WERI-Rb-1 (cell line): ENCODE results near the gene INPP4B.

Source experiments
- DNase-seq: peaks from one replicate; pipeline ENCODE4 v3.0.0-alpha.2; 2020
- H3K27ac ChIP-seq: fragments of 250-450 bp; sonication (Bioruptor Pico); 2 replicates; pipeline ENCODE4 v1.5.1; 2020; ENCODE audit warnings: mild to moderate bottlenecking, moderate library complexity
- H3K27me3 ChIP-seq: fragments of 250-450 bp; sonication (Bioruptor Pico); 2 replicates; pipeline ENCODE4 v1.5.1; 2021; ENCODE audit warnings: mild to moderate bottlenecking, low read depth, moderate library complexity; ENCODE audit not compliant: insufficient read depth, severe bottlenecking
- H3K36me3 ChIP-seq: fragments of 250-450 bp; sonication (Bioruptor Pico); 2 replicates; pipeline ENCODE4 v1.5.1; 2020; ENCODE audit warnings: mild to moderate bottlenecking, moderate library complexity
- H3K4me3 ChIP-seq: 2 replicates; pipeline ENCODE4 v1.5.1; 2011; ENCODE audit warnings: low read depth, mild to moderate bottlenecking, control low read depth, low read length
- H3K9me3 ChIP-seq: fragments of 250-450 bp; sonication (Bioruptor Pico); 2 replicates; pipeline ENCODE4 v1.5.1; 2021; ENCODE audit warnings: mild to moderate bottlenecking, moderate library complexity; ENCODE audit not compliant: severe bottlenecking
- TF ChIP-seq, protein P1 (sequence below): IDR thresholded peaks from 2 replicates; pipeline ENCODE4 v1.5.1; 2011; ENCODE audit warnings: low read depth, mild to moderate bottlenecking, control low read depth, inconsistent platforms, low read length

The INPP4B gene

DNA sequence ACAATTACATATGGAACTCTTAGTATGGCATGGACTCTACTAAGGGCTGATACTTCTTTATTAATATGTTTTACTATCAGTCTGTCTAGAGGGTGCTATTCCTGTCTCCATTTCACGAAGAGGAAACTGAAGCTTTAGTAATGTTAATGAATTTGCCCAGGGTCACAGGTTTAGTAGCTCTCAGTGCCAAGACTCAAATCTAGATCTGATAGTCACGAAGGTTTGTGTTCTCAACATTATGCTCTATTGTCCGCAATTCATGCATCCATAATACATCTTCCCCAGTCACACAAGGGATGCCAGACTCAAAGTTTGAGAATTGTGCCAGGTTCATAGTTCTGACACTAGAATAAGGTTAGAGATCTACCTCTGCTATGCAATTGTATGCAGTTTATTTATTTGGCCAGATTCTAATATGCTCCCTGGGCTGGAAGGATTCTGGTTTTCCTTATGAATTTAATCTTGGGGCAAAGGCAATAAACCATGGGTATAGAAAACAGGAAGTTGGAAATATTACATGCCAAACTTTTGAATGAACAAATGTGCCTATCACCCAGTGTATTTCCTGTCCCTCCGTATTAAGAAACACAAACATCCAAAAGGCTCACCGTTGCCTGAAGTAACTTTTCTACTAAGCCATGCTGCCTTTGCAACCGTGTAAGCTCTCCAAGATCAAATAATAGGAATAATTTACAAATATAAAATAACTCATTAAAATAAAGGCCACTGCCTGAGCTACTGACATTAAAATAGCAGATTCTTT, 478.5 kb downstream of the INPP4B start:
- Histone ChIP-seq H3K27me3 (no peaks in the 10 kb centered on the region), H3K9me3 (peaks cover 6% of the 10 kb centered on the region), H3K36me3 (no peaks in the 10 kb centered on the region), H3K27ac (peak overlapping the region; percentile 9; the same call in 1 of the 2 replicates), H3K4me3 (no peak overlapping the region)
- no peak for DNase-seq
- TF ChIP-seq, protein P1, sequence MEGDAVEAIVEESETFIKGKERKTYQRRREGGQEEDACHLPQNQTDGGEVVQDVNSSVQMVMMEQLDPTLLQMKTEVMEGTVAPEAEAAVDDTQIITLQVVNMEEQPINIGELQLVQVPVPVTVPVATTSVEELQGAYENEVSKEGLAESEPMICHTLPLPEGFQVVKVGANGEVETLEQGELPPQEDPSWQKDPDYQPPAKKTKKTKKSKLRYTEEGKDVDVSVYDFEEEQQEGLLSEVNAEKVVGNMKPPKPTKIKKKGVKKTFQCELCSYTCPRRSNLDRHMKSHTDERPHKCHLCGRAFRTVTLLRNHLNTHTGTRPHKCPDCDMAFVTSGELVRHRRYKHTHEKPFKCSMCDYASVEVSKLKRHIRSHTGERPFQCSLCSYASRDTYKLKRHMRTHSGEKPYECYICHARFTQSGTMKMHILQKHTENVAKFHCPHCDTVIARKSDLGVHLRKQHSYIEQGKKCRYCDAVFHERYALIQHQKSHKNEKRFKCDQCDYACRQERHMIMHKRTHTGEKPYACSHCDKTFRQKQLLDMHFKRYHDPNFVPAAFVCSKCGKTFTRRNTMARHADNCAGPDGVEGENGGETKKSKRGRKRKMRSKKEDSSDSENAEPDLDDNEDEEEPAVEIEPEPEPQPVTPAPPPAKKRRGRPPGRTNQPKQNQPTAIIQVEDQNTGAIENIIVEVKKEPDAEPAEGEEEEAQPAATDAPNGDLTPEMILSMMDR, result no peak

- TF ChIP-seq, protein P1, result no peak
Observed at GRCh38 chr4:142366769-142367181, 479.3 kb downstream of the INPP4B start.

GRCh38 chr4:142365391-142365790, 480.7 kb downstream of the INPP4B start:
- Histone ChIP-seq H3K36me3 (no peaks in the 10 kb centered on the region), H3K4me3 (no peak overlapping the region), H3K27ac (no peak overlapping the region), H3K27me3 (no peaks in the 10 kb centered on the region), H3K9me3 (no peaks in the 10 kb centered on the region)
- TF ChIP-seq, protein P1, result no peak
- DNase-seq, result no peak

More at GRCh38 chr4:142366769-142367181, 479.3 kb downstream of the INPP4B start:
- Histone ChIP-seq H3K27ac (peak overlapping the region; percentile 42), H3K4me3 (no peak overlapping the region), H3K27me3 (no peaks in the 10 kb centered on the region), H3K36me3 (no peaks in the 10 kb centered on the region), H3K9me3 (peaks cover 6% of the 10 kb centered on the region)
- peak; percentile 27 for DNase-seq

GRCh38 chr4:142363686-142364085, 482.4 kb downstream of the INPP4B start:
- DNase-seq, result no peak
- Histone ChIP-seq H3K27me3 (no peaks in the 10 kb centered on the region), H3K9me3 (no peaks in the 10 kb centered on the region), H3K4me3 (no peak overlapping the region), H3K36me3 (no peaks in the 10 kb centered on the region), H3K27ac (no peak overlapping the region)
- TF ChIP-seq, protein P1, result no peak

DNA sequence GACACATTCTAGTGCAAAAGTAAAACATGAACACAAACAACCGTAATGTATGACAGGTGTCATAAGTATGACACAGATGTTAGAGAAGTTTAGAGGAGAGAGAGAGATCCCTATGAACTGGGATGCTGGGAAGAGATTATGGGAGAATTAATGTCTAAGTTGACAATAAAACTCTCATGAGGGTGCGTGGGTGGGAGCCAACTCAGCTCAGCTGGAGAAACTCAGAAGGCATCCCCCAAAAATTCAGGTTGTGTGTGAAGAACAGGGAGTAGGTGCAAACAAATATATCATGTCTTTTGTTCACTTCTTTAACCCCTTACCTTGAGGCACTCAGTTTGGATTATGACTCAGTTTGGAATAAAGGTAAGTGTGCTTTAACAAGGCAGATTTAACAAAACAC, 484.1 kb downstream of the INPP4B start:
- no peaks in the 10 kb centered on the region for H3K9me3 ChIP-seq
- H3K27ac ChIP-seq, result no peak overlapping the region
- no peaks in the 10 kb centered on the region for H3K27me3 ChIP-seq
- H3K4me3 ChIP-seq, result no peak overlapping the region
- H3K36me3 ChIP-seq, result no peaks in the 10 kb centered on the region
- TF ChIP-seq, protein P1, result no peak
- no peak for DNase-seq

DNA sequence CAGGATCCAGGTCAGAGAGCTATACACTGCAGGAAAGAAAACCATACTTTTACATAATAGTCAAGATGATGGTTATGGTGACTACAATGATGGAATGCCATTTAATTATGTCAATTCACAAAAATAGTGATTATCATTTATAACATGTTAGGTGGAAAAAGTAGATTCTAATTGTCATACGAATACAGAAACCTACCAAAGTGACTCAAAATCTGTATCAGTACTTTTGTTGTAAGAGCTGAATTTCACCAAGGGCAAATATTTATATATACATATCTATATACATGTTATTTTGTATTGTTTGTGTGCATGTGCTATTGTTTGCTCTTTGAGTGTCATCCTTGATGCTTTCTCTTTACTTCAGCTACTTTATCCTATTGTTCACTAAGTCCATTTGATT, 485.4 kb downstream of the INPP4B start:
- Histone ChIP-seq H3K36me3 (no peaks in the 10 kb centered on the region), H3K9me3 (no peaks in the 10 kb centered on the region), H3K27ac (no peak overlapping the region), H3K4me3 (no peak overlapping the region), H3K27me3 (no peaks in the 10 kb centered on the region)
- TF ChIP-seq, protein P1, result no peak
- no peak for DNase-seq
